Mucosa of rectum (tissue), 2 donors: ENCODE results near the gene PTEN.

Source experiments
- H3K27ac ChIP-seq, 2 donors: one replicate each; pipeline ENCODE4 v1.7.0; 2013; ENCODE audit warnings: inconsistent platforms in 2 of 2, low read depth in 2 of 2, low read length in 2 of 2
- H3K27me3 ChIP-seq, 2 donors: one replicate each; pipeline ENCODE4 v1.7.0; 2013; ENCODE audit warnings: low read length in 2 of 2; ENCODE audit not compliant: control insufficient read depth in 2 of 2, insufficient read depth in 2 of 2
- H3K36me3 ChIP-seq, 2 donors: one replicate each; pipeline ENCODE4 v1.7.0; 2013; ENCODE audit warnings: low read length in 2 of 2; ENCODE audit not compliant: control insufficient read depth in 2 of 2, insufficient read depth in 2 of 2
- H3K4me1 ChIP-seq, 2 donors: one replicate each; pipeline ENCODE4 v1.7.0; 2013; ENCODE audit warnings: low read length in 2 of 2, mild to moderate bottlenecking in 1 of 2; ENCODE audit not compliant: control insufficient read depth in 2 of 2, insufficient read depth in 2 of 2
- H3K4me3 ChIP-seq, 2 donors: one replicate each; pipeline ENCODE4 v1.7.0; 2013; ENCODE audit warnings: low read length in 2 of 2
- H3K9ac ChIP-seq, 2 donors: one replicate each; pipeline ENCODE4 v1.7.0; 2013; ENCODE audit warnings: low read length in 2 of 2, low read depth in 1 of 2, mild to moderate bottlenecking in 1 of 2
- H3K9me3 ChIP-seq, 2 donors: one replicate each; pipeline ENCODE4 v1.7.0; 2013; ENCODE audit warnings: low read length in 2 of 2; ENCODE audit not compliant: control insufficient read depth in 2 of 2
- donor health status: healthy.
- donor health status: Normal muscosa, but diverticular disease.

Gene PTEN

GRCh38 chr10:87960230-87960629, 96.8 kb downstream of the PTEN start:
- Histone ChIP-seq H3K9me3 (no peaks in the 10 kb centered on the region), H3K4me1 (peaks cover 0 to 2% of the 10 kb centered on the region in 2 donors), H3K36me3 (peaks cover 22 to 30% of the 10 kb centered on the region in 2 donors), H3K9ac (no peak overlapping the region), H3K27ac (no peak overlapping the region), H3K27me3 (no peaks in the 10 kb centered on the region), H3K4me3 (no peak overlapping the region)

GRCh38 chr10:87961314-87961713, 97.9 kb downstream of the PTEN start:
- H3K4me1 ChIP-seq: peaks cover 0 to 2% of the 10 kb centered on the region in 2 donors
- H3K9me3 ChIP-seq: no peaks in the 10 kb centered on the region
- no peak overlapping the region for H3K4me3 ChIP-seq
- H3K27me3 ChIP-seq: no peaks in the 10 kb centered on the region
- peaks cover 21 to 27% of the 10 kb centered on the region in 2 donors for H3K36me3 ChIP-seq
- no peak overlapping the region for H3K27ac ChIP-seq
- no peak overlapping the region for H3K9ac ChIP-seq

GRCh38 chr10:87966459-87966858, 103.0 kb downstream of the PTEN start:
- H3K9me3 ChIP-seq: no peaks in the 10 kb centered on the region
- no peak overlapping the region for H3K27ac ChIP-seq
- H3K4me3 ChIP-seq: no peak overlapping the region
- H3K36me3 ChIP-seq: peaks cover 10 to 21% of the 10 kb centered on the region in 2 donors
- H3K9ac ChIP-seq: no peak overlapping the region
- no peaks in the 10 kb centered on the region for H3K27me3 ChIP-seq
- no peaks in the 10 kb centered on the region for H3K4me1 ChIP-seq

GRCh38 chr10:87973635-87974034, 110.2 kb downstream of the PTEN start:
- Histone ChIP-seq H3K4me3 (no peak overlapping the region), H3K36me3 (no peaks in the 10 kb centered on the region), H3K4me1 (no peaks in the 10 kb centered on the region), H3K27me3 (no peaks in the 10 kb centered on the region), H3K27ac (no peak overlapping the region), H3K9ac (no peak overlapping the region), H3K9me3 (no peaks in the 10 kb centered on the region)

- Histone ChIP-seq H3K27ac (no peak overlapping the region), H3K9me3 (no peaks in the 10 kb centered on the region), H3K4me1 (no peaks in the 10 kb centered on the region), H3K27me3 (no peaks in the 10 kb centered on the region), H3K9ac (no peak overlapping the region), H3K36me3 (no peaks in the 10 kb centered on the region), H3K4me3 (no peak overlapping the region)
These were observed 110.7 kb downstream of the PTEN start for GRCh38 chr10:87974130-87974529.

GRCh38 chr10:87974769-87975168, 111.3 kb downstream of the PTEN start:
- H3K9ac ChIP-seq: no peak overlapping the region
- H3K9me3 ChIP-seq: no peaks in the 10 kb centered on the region
- no peaks in the 10 kb centered on the region for H3K36me3 ChIP-seq
- no peaks in the 10 kb centered on the region for H3K27me3 ChIP-seq
- H3K4me3 ChIP-seq: no peak overlapping the region
- no peaks in the 10 kb centered on the region for H3K4me1 ChIP-seq
- H3K27ac ChIP-seq: no peak overlapping the region

- H3K9ac ChIP-seq: no peak overlapping the region
- no peak overlapping the region for H3K27ac ChIP-seq
- no peaks in the 10 kb centered on the region for H3K36me3 ChIP-seq
- H3K9me3 ChIP-seq: no peaks in the 10 kb centered on the region
- no peaks in the 10 kb centered on the region for H3K27me3 ChIP-seq
- H3K4me3 ChIP-seq: no peak overlapping the region
- H3K4me1 ChIP-seq: no peaks in the 10 kb centered on the region
These were observed 112.8 kb downstream of the PTEN start for GRCh38 chr10:87976101-87976743.

GRCh38 chr10:87978166-87978565, 114.7 kb downstream of the PTEN start:
- no peak overlapping the region for H3K27ac ChIP-seq

GRCh38 chr10:87979847-87980246, 116.4 kb downstream of the PTEN start:
- no peaks in the 10 kb centered on the region for H3K36me3 ChIP-seq
- H3K27ac ChIP-seq: no peak overlapping the region
- no peaks in the 10 kb centered on the region for H3K9me3 ChIP-seq
- H3K9ac ChIP-seq: no peak overlapping the region
- no peak overlapping the region for H3K4me3 ChIP-seq
- no peaks in the 10 kb centered on the region for H3K27me3 ChIP-seq
- H3K4me1 ChIP-seq: no peaks in the 10 kb centered on the region

More at GRCh38 chr10:87978166-87978565, 114.7 kb downstream of the PTEN start:
- H3K9me3 ChIP-seq: no peaks in the 10 kb centered on the region
- H3K27me3 ChIP-seq: no peaks in the 10 kb centered on the region
- H3K36me3 ChIP-seq: no peaks in the 10 kb centered on the region
- H3K4me1 ChIP-seq: no peaks in the 10 kb centered on the region
- no peak overlapping the region for H3K9ac ChIP-seq
- no peak overlapping the region for H3K4me3 ChIP-seq

GRCh38 chr10:87983716-87984115, 120.3 kb downstream of the PTEN start:
- Histone ChIP-seq H3K9ac (no peak overlapping the region), H3K4me1 (no peaks in the 10 kb centered on the region), H3K27ac (no peak overlapping the region), H3K36me3 (no peaks in the 10 kb centered on the region), H3K9me3 (no peaks in the 10 kb centered on the region), H3K4me3 (no peak overlapping the region), H3K27me3 (no peaks in the 10 kb centered on the region)
